ENCODE data around the gene HNMT. TPM values are rescaled to one million over a fixed set of nuclear protein-coding genes. Genes with fewer than 3 reads are reported as not detected.

Gene HNMT
- total RNA-seq, 1 donor from 2014 or later = 64.0 TPM

DNA sequence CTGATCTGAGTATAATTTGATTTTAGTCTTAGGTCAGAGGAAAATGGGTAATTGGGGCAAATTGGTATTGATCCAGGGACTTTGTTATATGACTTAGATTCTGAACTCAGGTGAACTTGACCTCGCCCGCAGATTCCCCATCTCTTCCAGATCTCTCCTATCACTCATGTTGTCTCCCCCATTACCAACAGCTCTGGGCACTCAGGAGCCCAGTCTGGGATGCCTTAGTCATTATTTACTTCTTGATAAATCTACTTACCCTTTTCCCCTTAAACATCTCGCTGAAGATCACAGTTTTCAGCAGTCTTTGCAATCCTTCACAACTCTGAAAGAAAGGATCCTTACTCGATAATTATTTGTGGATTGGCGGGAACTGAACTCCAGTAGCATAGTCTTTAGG lies 19.6 kb upstream of the HNMT start:
- FAIRE-seq (no peak), DNase-seq (ENCODE audit: low spot score in 2 of 2) (no peak)

GRCh38 chr2:137945229-137945628 lies 19.0 kb upstream of the HNMT start:
- FAIRE-seq (no peak), DNase-seq (ENCODE audit: low spot score in 2 of 2) (no peak)

GRCh38 chr2:137946227-137946626 lies 18.0 kb upstream of the HNMT start:
- no peak for FAIRE-seq
- no peak for DNase-seq (ENCODE audit: low spot score in 2 of 2)

- FAIRE-seq (no peak), DNase-seq (ENCODE audit: low spot score in 2 of 2) (no peak)
Observed at GRCh38 chr2:137947032-137947727, 17.1 kb upstream of the HNMT start.

GRCh38 chr2:137947728-137948336 lies 16.4 kb upstream of the HNMT start:
- peak in 1 of 2 donors; percentile 18 for DNase-seq (ENCODE audit: low spot score in 2 of 2)
- peak; percentile 30 for FAIRE-seq

DNA sequence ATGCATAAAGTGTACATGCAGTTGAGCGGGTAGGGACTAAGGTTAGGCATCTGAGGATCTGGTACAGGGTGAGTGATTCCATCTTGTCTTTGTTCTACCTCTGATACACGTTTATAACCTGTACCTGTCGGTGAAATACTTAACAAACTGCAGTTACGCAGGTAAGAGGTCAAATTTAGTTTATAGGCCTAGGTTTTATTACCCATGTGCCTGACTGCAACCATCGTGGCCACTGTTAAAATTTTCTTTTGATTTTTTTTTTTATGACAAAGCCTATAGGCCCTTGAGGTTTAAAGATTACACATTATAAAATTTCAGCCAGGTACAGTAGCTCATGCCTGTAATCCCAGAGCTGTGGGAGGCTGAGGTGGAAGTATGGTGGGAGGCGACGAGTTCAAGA lies 15.4 kb upstream of the HNMT start:
- no peak for FAIRE-seq
- no peak for DNase-seq (ENCODE audit: low spot score in 2 of 2)

DNA sequence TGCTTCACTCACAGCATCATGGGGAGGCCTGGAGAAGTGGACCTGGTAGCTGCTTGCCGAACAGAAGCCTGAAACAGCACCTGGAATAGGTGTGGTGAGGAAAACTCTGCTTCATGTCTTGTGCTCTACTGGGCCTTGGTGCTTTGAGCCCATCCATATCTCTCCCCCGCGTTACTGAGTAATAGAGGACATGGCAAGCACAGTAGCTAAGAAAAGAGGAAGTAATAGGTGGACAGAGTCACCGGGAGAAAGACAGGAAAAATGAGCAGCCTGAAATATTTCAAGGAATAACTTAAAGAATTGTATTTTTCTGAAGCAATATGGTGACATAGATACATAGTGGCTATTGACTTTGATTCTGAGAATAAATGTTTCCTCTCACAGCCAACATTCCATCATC lies 14.0 kb upstream of the HNMT start:
- FAIRE-seq (no peak), DNase-seq (ENCODE audit: low spot score in 2 of 2) (no peak)

- DNase-seq (ENCODE audit: low spot score in 2 of 2) (no peak), FAIRE-seq (no peak)
Observed at GRCh38 chr2:137951586-137951985, 12.7 kb upstream of the HNMT start.

GRCh38 chr2:137952586-137953129 lies 11.6 kb upstream of the HNMT start:
- FAIRE-seq (no peak), DNase-seq (ENCODE audit: low spot score in 2 of 2) (no peak)

- no peak for FAIRE-seq
Observed at GRCh38 chr2:137955536-137955935, 8.7 kb upstream of the HNMT start.

DNA sequence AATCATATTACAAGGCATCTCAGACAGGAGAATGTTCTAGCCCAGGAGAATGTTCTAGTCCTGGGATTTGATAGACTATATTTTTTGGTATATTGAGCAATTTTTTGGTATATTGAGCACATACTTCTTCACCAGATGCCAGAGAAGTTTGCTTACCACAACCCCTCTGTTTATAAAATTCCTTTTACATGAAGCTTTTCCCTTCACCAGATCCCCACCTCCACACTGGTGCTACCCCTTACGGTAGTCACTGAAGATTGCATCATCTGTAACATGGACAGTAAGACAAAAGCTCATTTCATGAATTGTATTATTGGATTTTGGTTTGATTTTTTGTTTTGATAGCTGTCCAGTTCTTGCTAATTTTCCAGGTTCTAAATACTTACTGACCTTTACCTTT lies 7.2 kb upstream of the HNMT start:
- DNase-seq (ENCODE audit: low spot score in 2 of 2) = no peak
- no peak for FAIRE-seq

More at GRCh38 chr2:137955536-137955935, 8.7 kb upstream of the HNMT start:
- no peak for DNase-seq (ENCODE audit: low spot score in 2 of 2)

DNA sequence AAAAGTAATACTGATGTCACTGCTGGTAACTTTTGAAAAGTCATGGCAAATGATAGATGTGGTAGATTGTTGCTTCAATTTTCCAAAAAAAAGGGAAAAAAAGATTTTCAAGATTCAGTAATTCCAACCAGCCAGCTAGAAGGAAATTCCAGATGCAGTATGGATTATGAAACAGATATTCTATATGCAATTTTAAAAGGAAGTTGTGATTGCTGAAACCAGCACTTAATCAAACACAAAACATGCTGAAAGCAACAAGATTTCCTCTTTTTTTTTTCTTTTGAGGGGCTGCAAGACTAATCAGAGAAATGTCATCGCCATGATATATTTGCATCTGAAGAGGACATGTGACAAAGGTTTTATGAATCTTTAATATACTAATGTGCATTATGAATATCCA lies 5.1 kb upstream of the HNMT start:
- DNase-seq (ENCODE audit: low spot score in 2 of 2) (no peak), FAIRE-seq (no peak)

DNA sequence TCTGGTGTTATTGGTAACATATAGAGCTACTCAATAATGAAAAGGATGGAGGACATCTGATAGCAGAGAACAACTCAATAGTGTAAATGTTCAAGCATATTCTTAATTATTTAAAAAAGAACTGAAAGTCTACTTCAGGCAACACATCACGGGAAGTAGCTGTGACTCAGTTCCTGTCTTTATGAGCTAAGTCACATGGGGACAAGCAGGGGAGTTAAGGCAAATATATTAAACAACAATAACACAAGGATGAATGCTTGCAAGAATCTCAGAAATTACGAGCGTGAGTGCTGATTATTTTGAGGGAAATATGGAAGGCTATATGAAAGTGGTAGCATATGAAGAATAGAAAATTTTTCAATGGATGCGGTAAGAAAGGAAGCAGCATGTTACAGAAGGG lies 4.0 kb upstream of the HNMT start:
- DNase-seq (ENCODE audit: low spot score in 2 of 2) = no peak
- FAIRE-seq = no peak

DNA sequence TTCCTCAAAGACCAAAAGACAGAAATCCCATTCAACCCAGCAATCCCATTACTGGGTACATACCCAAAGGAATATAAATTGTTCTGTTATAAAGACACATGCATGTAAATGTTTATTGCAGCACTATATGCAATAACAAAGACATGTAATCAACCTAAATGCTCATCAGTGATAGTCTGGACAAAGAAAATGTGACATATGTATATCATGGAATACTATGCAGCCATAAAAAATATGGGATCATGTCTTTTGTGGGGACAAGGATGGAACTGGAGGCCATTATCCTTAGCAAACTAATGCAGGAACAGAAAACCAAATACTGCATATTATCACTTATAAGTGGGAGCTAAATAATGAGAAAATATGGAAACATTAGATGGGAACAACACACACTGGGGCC lies 2.7 kb upstream of the HNMT start:
- FAIRE-seq = no peak
- DNase-seq (ENCODE audit: low spot score in 2 of 2) = no peak

DNA sequence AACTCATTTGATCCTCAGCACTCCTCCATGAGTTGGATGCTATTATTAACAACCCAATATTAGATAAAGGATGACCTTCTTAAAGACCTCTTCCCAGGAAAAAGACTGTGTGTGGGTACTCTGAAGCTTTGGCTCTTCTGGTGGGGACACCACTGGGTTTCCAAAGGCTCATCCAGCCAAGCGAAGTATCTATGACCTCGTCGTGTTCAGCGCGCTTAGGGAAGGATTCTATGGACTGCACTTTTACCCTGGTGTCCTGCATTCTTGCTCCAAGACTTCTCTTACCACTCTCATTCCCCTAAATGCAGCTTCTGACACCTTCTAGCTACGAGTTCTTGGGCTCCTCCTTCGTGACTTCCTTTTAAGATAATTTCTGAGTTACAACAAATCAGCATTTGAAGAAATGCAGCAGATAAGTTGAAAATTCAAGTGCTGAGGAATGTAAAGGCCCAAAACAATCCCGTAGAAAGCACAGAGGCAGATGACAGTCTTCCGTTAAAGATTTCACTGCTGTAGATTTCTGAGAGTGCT lies 673 bp upstream of the HNMT start:
- FAIRE-seq = no peak

DNA sequence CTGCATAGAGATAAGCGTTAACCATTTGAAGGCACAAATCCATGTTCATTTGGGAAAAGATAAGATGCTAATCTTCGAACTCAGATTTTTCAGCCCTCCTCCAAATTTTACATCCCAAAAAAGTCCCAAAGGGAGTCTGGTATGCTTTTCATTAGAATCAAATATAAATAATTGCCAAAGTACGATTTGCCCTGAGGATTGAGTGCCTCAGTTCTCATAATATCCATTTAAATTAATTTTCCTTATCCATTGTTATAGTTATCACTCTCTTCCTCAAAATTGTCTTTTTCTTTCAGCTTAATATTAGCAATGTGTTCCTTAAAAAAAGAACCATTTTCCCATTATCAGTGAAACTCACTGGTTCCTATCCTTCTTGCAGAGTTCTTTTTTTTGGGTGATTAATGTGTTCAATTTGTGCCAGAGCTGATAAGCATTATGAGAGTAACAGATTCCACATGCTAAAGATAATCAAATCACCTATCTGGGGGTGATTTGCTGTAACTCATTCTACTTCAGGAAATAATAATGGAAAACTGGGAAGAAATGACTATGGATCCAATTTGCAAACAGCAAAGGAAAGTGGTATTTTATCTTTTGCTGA lies 686 bp downstream of the HNMT start:
- no peak for DNase-seq (ENCODE audit: low spot score in 2 of 2)

More for the DNA sequence above, 673 bp upstream of the HNMT start:
- DNase-seq (ENCODE audit: low spot score in 2 of 2) = no peak

DNA sequence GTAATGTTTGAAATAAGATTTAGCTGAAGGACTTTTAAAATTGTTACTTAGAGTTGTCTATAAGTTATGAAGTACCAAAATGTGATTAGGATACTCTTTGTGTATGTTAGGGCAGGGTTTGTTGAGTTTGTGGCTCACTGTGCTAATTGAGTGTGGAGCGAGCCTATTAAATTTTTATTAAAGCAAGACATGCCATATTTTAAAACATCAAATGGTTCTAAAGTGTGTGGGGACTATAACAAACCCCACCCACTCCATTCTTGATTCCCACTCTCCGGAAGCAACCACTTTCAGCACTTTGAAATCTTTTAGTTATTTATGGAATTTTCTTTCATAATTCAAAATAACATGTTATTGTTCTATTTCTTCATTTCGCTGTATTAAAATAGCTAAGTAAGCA lies 1.8 kb downstream of the HNMT start:
- DNase-seq (ENCODE audit: low spot score in 2 of 2) = no peak
- no peak for FAIRE-seq

More for the DNA sequence above, 686 bp downstream of the HNMT start:
- FAIRE-seq = no peak

DNA sequence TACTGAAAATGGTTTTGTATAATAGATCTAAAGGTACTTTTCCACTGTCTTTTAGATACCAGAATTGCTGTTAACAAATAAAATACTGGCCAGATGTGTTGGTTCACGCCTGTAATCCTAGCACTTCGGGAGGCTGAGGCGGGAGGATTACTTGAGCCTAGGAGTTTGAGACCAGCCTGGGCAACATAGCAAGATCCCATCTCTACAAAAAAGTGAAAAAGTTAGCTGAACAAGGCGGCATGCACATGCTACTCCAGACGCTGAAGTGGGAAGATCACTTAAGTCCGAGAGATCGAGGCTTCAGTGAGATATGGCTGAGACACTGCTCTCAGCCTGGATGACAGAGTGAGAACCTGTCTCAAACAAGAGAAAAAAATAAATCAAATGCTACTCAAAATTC lies 2.8 kb downstream of the HNMT start:
- no peak for DNase-seq (ENCODE audit: low spot score in 2 of 2)
- FAIRE-seq = no peak

DNA sequence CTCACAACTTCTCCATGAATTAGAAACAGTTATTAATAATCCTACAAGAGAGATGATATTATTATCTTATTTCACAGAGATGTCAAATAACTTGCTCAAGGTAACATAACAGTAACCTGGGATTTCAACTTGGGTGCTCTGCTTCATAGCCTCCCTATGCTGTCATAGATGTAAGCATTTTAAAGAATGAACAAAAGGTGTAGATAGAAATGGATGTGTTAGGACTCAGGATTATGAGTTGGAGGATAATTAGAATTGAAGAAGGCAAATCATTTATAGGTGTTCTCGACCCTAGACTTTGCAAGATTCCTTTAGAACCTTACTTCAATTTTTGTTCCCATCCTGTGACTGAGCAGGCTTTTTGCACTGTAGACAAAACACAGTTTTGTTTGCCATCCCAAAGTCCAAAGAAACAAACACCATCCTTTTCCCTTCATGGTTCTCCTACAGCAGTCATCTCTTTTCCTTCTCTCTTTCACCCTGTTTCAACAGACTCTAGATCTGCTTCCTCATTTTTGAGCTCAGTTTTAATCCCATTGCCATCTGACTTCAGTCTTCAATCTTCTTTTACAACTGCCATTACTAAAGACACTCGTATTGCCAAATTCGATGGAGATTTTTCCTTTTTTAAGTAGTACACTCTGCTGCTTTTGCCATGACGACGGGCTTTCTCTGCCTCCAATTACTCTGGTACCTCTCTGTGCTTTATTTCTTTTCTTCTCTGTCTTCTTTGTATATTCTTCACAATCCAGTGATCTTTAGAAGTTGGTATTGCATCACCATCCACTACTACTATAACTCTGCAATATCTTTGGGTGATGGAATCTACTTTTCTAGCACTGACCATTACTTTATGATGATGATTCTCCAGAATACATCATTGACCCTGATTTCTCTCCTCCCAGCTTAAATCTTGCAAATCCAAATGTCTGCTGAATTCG lies 4.5 kb downstream of the HNMT start:
- no peak for FAIRE-seq
- no peak for DNase-seq (ENCODE audit: low spot score in 2 of 2)

- FAIRE-seq (no peak), DNase-seq (ENCODE audit: low spot score in 2 of 2) (peak in 1 of 2 donors; percentile 11)
Observed at GRCh38 chr2:137969418-137969765, 5.1 kb downstream of the HNMT start.

Data from frontal cortex (tissue), 4 donors.